Measurements from ENCODE around the gene CYP27A1. TPM values are rescaled to one million over a fixed set of nuclear protein-coding genes. Genes with fewer than 3 reads are reported as not detected.

Gene CYP27A1
- total RNA-seq, 2 experiments from 2014 or later = 0.23 TPM; not detected in 1

DNA sequence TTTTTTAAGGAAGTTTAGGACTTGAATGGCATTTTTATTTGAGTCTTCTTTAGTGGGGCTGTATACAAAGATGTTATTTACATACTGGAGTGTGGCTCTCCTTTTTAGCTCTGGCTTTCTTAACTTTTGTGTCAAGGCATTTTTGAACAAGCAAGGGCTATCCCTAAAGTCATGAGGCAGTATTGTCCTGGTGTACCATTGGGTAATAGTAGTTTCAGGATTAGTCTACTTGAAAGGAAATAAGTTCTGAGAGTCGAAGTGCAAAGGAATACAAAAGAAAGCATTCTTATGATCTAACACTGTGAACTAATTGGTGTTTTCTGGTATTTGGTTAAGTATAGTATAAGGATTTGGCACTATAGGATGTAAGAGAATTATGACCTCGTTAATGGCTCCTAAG is 1.9 kb upstream of the CYP27A1 start:
- no peaks in the 10 kb centered on the region for H3K9me3 ChIP-seq (ENCODE audit: low read length)
- H3K4me2 ChIP-seq (ENCODE audit: low read length) = no peak overlapping the region
- no peaks in the 10 kb centered on the region for H3K36me3 ChIP-seq (ENCODE audit: insufficient read depth, low read length)
- H3K4me1 ChIP-seq (ENCODE audit: insufficient read depth, low read length, poor library complexity, severe bottlenecking) = no peaks in the 10 kb centered on the region
- no peak overlapping the region for H2AFZ ChIP-seq (ENCODE audit: low read length)
- no peaks in the 10 kb centered on the region for H3K9me2 ChIP-seq (ENCODE audit: insufficient read depth, low read length)
- no peaks in the 10 kb centered on the region for H3K79me2 ChIP-seq (ENCODE audit: insufficient read depth, low read depth, low read length)
- H3K27ac ChIP-seq (ENCODE audit: low read depth, low read length, poor library complexity, severe bottlenecking) = no peak overlapping the region
- TF ChIP-seq EZH2phosphoT487 (IDR thresholded peaks at IDR 0.05; ENCODE audit: borderline replicate concordance, low read depth, low read length) (no peak), CTCF (conservative IDR thresholded peaks at IDR 0.05; ENCODE audit: low read length) (no peak)
- H4K20me1 ChIP-seq (ENCODE audit: insufficient read depth, low read length) = no peaks in the 10 kb centered on the region
- CTCF ChIA-PET (ENCODE audit: unreplicated experiment) = no interaction called here
- no peak for DNase-seq (ENCODE audit: low spot score)
- intact Hi-C loops (cut with micrococcal nuclease; ENCODE audit: unreplicated experiment) = no loop called here
- POLR2A ChIA-PET = interaction anchor here (0.6 kb wide), 1 partner anchor 19 kb away, joined by 5 read pairs; no protein-coding TSS in a partner anchor
- BruUV-seq (replicated peaks) = no TSS peak
- H3K4me3 ChIP-seq (ENCODE audit: low read depth, low read length, poor library complexity, severe bottlenecking) = no peak overlapping the region

DNA sequence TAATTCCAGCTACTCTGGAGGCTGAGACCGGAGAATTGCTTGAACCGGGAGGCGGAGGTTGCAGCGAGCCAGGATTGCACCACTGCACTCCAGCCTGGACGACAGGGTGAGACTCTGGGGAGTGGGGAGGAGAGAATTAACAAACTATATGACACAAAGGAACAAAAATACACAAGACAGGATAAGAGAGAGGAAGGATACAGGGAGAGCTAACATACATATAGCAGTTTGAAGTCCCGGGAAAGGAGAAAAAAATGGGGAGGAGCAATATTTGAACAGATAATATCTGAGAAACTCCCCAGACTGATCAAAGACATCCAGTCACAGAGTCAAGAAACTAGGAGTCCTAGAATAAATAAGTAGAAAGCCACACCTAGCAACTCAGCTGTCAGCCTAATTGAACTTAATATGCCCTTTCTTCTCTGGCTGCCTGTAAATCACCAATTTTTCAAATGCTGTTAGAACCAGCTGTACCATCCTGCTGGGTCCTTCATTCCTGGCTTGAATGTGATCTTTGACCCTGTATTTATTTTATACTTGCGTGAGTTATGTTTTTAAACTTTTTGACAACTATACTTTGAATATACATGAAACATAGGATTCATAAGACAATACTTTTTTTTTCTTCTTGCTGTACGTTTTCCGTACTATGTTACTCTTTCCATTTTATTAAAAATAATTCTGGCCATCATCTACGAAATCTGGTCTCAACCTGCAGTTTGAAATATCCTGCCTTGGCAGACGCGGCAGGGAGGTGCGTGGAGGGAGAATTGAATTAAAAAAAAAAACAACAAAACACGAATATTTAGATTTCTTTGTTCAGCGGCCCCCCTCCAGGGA is 876 bp upstream of the CYP27A1 start:
- Histone ChIP-seq H3K79me2 (ENCODE audit: insufficient read depth, low read depth, low read length) (no peaks in the 10 kb centered on the region), H2AFZ (ENCODE audit: low read length) (no peak overlapping the region), H3K27ac (ENCODE audit: low read depth, low read length, poor library complexity, severe bottlenecking) (no peak overlapping the region), H3K4me2 (ENCODE audit: low read length) (no peak overlapping the region), H3K9me3 (ENCODE audit: low read length) (no peaks in the 10 kb centered on the region), H4K20me1 (ENCODE audit: insufficient read depth, low read length) (no peaks in the 10 kb centered on the region), H3K4me3 (ENCODE audit: low read depth, low read length, poor library complexity, severe bottlenecking) (no peak overlapping the region), H3K9me2 (ENCODE audit: insufficient read depth, low read length) (no peaks in the 10 kb centered on the region), H3K4me1 (ENCODE audit: insufficient read depth, low read length, poor library complexity, severe bottlenecking) (no peaks in the 10 kb centered on the region), H3K36me3 (ENCODE audit: insufficient read depth, low read length) (no peaks in the 10 kb centered on the region)
- CTCF ChIA-PET (ENCODE audit: unreplicated experiment) = no interaction called here
- no TSS peak for BruUV-seq (replicated peaks)
- TF ChIP-seq EZH2phosphoT487 (IDR thresholded peaks at IDR 0.05; ENCODE audit: borderline replicate concordance, low read depth, low read length) (no peak), CTCF (conservative IDR thresholded peaks at IDR 0.05; ENCODE audit: low read length) (no peak)
- POLR2A ChIA-PET = interaction anchor here (0.5 kb wide), 1 partner anchor 301 kb away, joined by 3 read pairs; no protein-coding TSS in a partner anchor
- no peak for DNase-seq (ENCODE audit: low spot score)
- intact Hi-C loops (cut with micrococcal nuclease; ENCODE audit: unreplicated experiment) = no loop called here

DNA sequence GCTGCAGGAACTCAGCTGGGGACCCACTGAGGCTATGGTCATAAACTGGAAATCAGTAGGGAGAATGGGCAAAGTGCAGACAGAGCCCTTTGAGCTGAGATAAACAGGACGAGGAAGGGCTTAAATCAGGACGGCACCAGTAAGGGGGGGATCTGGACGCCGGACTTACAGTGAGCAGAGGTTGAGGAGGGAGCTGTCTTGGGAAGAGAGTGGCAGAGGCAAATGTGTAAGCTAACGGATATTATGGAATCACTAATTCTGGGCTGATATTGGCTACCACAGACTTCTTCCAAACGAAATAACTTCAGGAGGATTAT is 539 bp downstream of the CYP27A1 start:
- H3K36me3 ChIP-seq (ENCODE audit: insufficient read depth, low read length) = no peaks in the 10 kb centered on the region
- H4K20me1 ChIP-seq (ENCODE audit: insufficient read depth, low read length) = no peaks in the 10 kb centered on the region
- H3K4me1 ChIP-seq (ENCODE audit: insufficient read depth, low read length, poor library complexity, severe bottlenecking) = no peaks in the 10 kb centered on the region
- TF ChIP-seq CTCF (conservative IDR thresholded peaks at IDR 0.05; ENCODE audit: low read length) = no peak
- no peak for TF ChIP-seq EZH2phosphoT487 (IDR thresholded peaks at IDR 0.05; ENCODE audit: borderline replicate concordance, low read depth, low read length)
- CTCF ChIA-PET (ENCODE audit: unreplicated experiment) = interaction anchor here (0.6 kb wide), 1 partner anchor 71 kb away, joined by 3 read pairs; no protein-coding TSS in a partner anchor
- H3K4me3 ChIP-seq (ENCODE audit: low read depth, low read length, poor library complexity, severe bottlenecking) = no peak overlapping the region
- H3K79me2 ChIP-seq (ENCODE audit: insufficient read depth, low read depth, low read length) = no peaks in the 10 kb centered on the region
- no peak for DNase-seq (ENCODE audit: low spot score)
- H3K9me2 ChIP-seq (ENCODE audit: insufficient read depth, low read length) = no peaks in the 10 kb centered on the region
- H3K9me3 ChIP-seq (ENCODE audit: low read length) = no peaks in the 10 kb centered on the region
- H3K27ac ChIP-seq (ENCODE audit: low read depth, low read length, poor library complexity, severe bottlenecking) = no peak overlapping the region
- intact Hi-C loops (cut with micrococcal nuclease; ENCODE audit: unreplicated experiment) = no loop called here
- H3K4me2 ChIP-seq (ENCODE audit: low read length) = no peak overlapping the region
- no peak overlapping the region for H2AFZ ChIP-seq (ENCODE audit: low read length)
- POLR2A ChIA-PET = no interaction called here
- BruUV-seq (replicated peaks) = no TSS peak
